Loucy (cell line): Measurements from ENCODE around the gene BDKRB1.

ENCODE experiments used
- EZH2phosphoT487 ChIP-seq: fragments of 200-600 bp; IDR thresholded peaks from 2 replicates; pipeline ENCODE4 v1.6.1; 2018; ENCODE audit warnings: antibody characterized with exemption, mild to moderate bottlenecking, moderate library complexity, borderline replicate concordance
- TF ChIP-seq, protein P1 (sequence below): fragments of 200-600 bp; sonication (generic); conservative IDR thresholded peaks from 2 replicates; pipeline ENCODE4 v1.5.1; 2014; ENCODE audit warnings: mild to moderate bottlenecking, antibody characterized with exemption, low read length

DNA sequence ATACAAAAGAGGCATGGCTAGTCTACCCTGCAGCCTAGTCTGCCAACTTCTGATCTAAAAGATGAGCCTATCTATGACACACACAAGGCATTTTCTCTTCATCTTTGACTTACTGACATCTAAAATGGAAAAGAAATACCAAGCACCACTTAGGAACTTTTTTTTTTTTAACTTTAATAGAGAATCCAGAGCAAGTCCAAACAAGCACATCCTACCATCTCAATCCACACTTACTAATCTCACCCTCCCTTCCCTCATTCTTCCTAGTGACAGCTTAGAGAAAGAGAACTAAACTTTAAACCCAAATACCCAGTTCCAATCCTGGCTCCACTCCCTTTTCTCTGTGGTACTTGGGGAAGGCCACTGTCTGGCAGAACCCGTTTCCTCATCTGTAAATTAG is 31.8 kb downstream of the BDKRB1 start:
- TF ChIP-seq, protein P1, sequence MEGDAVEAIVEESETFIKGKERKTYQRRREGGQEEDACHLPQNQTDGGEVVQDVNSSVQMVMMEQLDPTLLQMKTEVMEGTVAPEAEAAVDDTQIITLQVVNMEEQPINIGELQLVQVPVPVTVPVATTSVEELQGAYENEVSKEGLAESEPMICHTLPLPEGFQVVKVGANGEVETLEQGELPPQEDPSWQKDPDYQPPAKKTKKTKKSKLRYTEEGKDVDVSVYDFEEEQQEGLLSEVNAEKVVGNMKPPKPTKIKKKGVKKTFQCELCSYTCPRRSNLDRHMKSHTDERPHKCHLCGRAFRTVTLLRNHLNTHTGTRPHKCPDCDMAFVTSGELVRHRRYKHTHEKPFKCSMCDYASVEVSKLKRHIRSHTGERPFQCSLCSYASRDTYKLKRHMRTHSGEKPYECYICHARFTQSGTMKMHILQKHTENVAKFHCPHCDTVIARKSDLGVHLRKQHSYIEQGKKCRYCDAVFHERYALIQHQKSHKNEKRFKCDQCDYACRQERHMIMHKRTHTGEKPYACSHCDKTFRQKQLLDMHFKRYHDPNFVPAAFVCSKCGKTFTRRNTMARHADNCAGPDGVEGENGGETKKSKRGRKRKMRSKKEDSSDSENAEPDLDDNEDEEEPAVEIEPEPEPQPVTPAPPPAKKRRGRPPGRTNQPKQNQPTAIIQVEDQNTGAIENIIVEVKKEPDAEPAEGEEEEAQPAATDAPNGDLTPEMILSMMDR: no peak
- TF ChIP-seq EZH2phosphoT487: no peak
